HS-27A (cell line): ENCODE results near the gene ZNF827.

Experiments used
- DNase-seq: peaks from one replicate; pipeline ENCODE4 v3.0.0-alpha.2; 2012; ENCODE audit warnings: low read depth, missing footprints

The ZNF827 gene

GRCh38 chr4:145791988-145792387 lies 146.6 kb downstream of the ZNF827 start:
- DNase-seq = no peak

- no peak for DNase-seq
Measured at GRCh38 chr4:145788755-145789154, 149.9 kb downstream of the ZNF827 start.

- no peak for DNase-seq
Measured at GRCh38 chr4:145786830-145787229, 151.8 kb downstream of the ZNF827 start.

GRCh38 chr4:145786261-145786660 lies 152.4 kb downstream of the ZNF827 start:
- no peak for DNase-seq

- DNase-seq = no peak
Measured at GRCh38 chr4:145785391-145786008, 153.1 kb downstream of the ZNF827 start.

GRCh38 chr4:145784036-145784435 lies 154.6 kb downstream of the ZNF827 start:
- no peak for DNase-seq

GRCh38 chr4:145782756-145783155 lies 155.9 kb downstream of the ZNF827 start:
- no peak for DNase-seq

GRCh38 chr4:145781351-145781750 lies 157.3 kb downstream of the ZNF827 start:
- no peak for DNase-seq

GRCh38 chr4:145779319-145779801 lies 159.3 kb downstream of the ZNF827 start:
- DNase-seq = no peak

- DNase-seq = no peak
Measured at GRCh38 chr4:145776208-145776607, 162.4 kb downstream of the ZNF827 start.

- no peak for DNase-seq
Measured at GRCh38 chr4:145775406-145775805, 163.2 kb downstream of the ZNF827 start.

GRCh38 chr4:145774473-145774872 lies 164.2 kb downstream of the ZNF827 start:
- no peak for DNase-seq

- no peak for DNase-seq
Measured at GRCh38 chr4:145773581-145774234, 164.9 kb downstream of the ZNF827 start.

- DNase-seq = no peak
Measured at GRCh38 chr4:145772347-145772746, 166.3 kb downstream of the ZNF827 start.

- DNase-seq = no peak
Measured at GRCh38 chr4:145770124-145770523, 168.5 kb downstream of the ZNF827 start.

- DNase-seq = no peak
Measured at GRCh38 chr4:145769450-145770037, 169.1 kb downstream of the ZNF827 start.

GRCh38 chr4:145766273-145766672 lies 172.3 kb downstream of the ZNF827 start:
- DNase-seq = no peak

GRCh38 chr4:145763399-145763798 lies 175.2 kb downstream of the ZNF827 start:
- DNase-seq = no peak

- DNase-seq = no peak
Measured at GRCh38 chr4:145762719-145763118, 175.9 kb downstream of the ZNF827 start.

GRCh38 chr4:145760961-145761929 lies 177.4 kb downstream of the ZNF827 start:
- no peak for DNase-seq

GRCh38 chr4:145760176-145760575 lies 178.4 kb downstream of the ZNF827 start:
- no peak for DNase-seq

GRCh38 chr4:145757188-145757587 lies 181.4 kb downstream of the ZNF827 start:
- DNase-seq = no peak
